ENCODE measurements around the gene BTRC.
A peak's percentile ranks its signal among the peaks of the same experiment; 100 is the strongest.

BTRC gene

DNA sequence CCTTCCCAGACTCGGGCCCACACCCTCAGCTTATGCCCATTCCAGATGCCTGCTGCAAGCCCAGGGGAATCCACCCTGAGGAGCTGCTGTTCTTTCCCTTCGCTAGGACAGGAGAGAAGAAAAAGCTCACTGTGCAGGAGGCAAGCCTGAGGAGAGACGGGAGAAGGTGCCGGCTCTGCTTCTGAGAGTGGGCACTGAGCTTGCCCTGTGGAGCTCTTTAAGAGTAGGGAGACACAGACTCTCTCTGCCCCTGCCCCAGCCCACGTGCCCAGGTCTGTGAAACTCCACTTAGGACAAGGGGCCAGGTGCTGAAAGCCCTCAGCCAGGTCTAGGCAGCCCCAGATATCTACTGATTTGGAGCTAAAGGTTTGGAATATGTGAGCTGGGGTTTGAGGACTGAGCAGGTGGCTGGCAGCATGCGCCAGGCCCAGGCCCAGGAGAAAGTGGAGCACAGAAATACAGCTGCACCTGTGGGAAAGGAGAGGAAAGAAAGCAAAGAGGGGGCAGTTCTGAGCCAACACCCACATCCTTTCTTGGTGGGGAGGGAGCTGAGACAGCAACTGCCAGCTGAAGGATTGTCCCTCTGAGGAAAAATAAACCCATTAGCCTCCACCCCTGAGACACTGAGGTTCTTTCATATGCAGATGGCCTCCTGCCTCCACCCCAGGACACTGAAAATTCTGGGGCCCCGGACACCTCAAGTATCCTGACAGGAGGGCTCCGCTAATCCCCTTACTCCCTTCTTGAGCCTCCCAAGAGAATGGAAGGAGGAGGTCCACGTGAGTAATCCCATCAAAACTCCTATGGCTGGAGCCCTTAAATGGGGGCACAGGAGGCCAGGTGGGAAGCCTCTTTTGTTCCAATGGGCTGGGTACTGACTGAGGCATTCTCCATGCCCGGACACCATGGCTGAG, 226.8 kb downstream of the BTRC start:
- Histone ChIP-seq H3K9ac (ENCODE audit: low read length) (no peak overlapping the region), H3K36me3 (ENCODE audit: control insufficient read depth in 1 of 2, insufficient read depth in 2 of 2, low read length in 2 of 2) (peaks cover 34 to 37% of the 10 kb centered on the region in 2 experiments), H2BK5ac (ENCODE audit: low read depth, low read length, poor library complexity) (no peak overlapping the region), H4K91ac (ENCODE audit: low read depth, low read length) (no peak overlapping the region), H4K12ac (ENCODE audit: low read depth, low read length) (no peak overlapping the region), H3K14ac (ENCODE audit: low read length) (no peak overlapping the region), H3K27ac (ENCODE audit: low read depth, low read length) (no peak overlapping the region), H3K79me1 (ENCODE audit: low read length) (no peaks in the 10 kb centered on the region), H3K23ac (ENCODE audit: low read length) (no peak overlapping the region), H3K4ac (ENCODE audit: low read depth, low read length) (no peak overlapping the region), H2BK12ac (ENCODE audit: low read length) (no peak overlapping the region), H3K79me2 (ENCODE audit: control insufficient read depth, insufficient read depth, low read length, poor library complexity) (no peaks in the 10 kb centered on the region), H3K4me2 (ENCODE audit: low read length) (no peak overlapping the region), H3K18ac (ENCODE audit: low read length) (no peak overlapping the region), H2BK120ac (ENCODE audit: insufficient read depth, low read length, poor library complexity) (no peak overlapping the region), H3K4me3 (ENCODE audit: low read depth, low read length) (no peak overlapping the region), H2AFZ (ENCODE audit: insufficient read depth, low read length, poor library complexity) (no peak overlapping the region), H3K4me1 (ENCODE audit: control insufficient read depth in 1 of 2, insufficient read depth in 2 of 2, low read length in 2 of 2) (no peaks in the 10 kb centered on the region), H3K27me3 (ENCODE audit: insufficient read depth, low read length) (no peaks in the 10 kb centered on the region), H2AK5ac (ENCODE audit: low read length) (no peak overlapping the region), H3K9me3 (ENCODE audit: insufficient read depth, low read depth, low read length) (no peaks in the 10 kb centered on the region), H4K8ac (ENCODE audit: low read depth, low read length) (no peak overlapping the region)
- no peak for DNase-seq
- no CpG with 5 or more reads among the region's 10 CpGs for WGBS (ENCODE audit: extremely low coverage, insufficient coverage, insufficient read length)

DNA sequence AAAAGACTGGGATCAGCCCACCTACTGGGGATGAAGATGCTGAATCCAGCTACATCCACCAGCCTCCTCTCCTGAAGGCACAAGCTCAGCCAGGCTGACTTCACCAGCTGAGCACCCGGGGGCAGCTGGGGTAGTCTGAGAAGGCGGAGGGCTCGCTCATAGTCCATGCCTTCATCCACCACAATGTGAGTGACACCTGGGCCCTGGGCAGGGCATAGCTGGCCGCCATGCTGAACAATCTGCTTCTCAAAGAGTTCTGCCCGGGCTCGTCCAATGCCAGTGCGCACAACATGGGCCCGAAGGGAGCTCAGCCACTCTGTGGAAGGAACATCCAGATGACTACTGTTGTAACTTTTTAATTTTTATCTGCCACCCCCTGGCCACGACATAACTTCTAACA, 231.9 kb downstream of the BTRC start:
- Histone ChIP-seq H2AFZ (ENCODE audit: insufficient read depth, low read length, poor library complexity) (no peak overlapping the region), H3K36me3 (ENCODE audit: control insufficient read depth in 1 of 2, insufficient read depth in 2 of 2, low read length in 2 of 2) (peaks cover 13 to 21% of the 10 kb centered on the region in 2 experiments), H2AK5ac (ENCODE audit: low read length) (no peak overlapping the region), H4K91ac (ENCODE audit: low read depth, low read length) (no peak overlapping the region), H3K14ac (ENCODE audit: low read length) (no peak overlapping the region), H2BK5ac (ENCODE audit: low read depth, low read length, poor library complexity) (no peak overlapping the region), H2BK12ac (ENCODE audit: low read length) (no peak overlapping the region), H3K9ac (ENCODE audit: low read length) (no peak overlapping the region), H3K4me2 (ENCODE audit: low read length) (no peak overlapping the region), H3K4me1 (ENCODE audit: control insufficient read depth in 1 of 2, insufficient read depth in 2 of 2, low read length in 2 of 2) (peaks cover 9 to 13% of the 10 kb centered on the region in 2 experiments), H3K23ac (ENCODE audit: low read length) (no peak overlapping the region), H3K4ac (ENCODE audit: low read depth, low read length) (no peak overlapping the region), H3K9me3 (ENCODE audit: insufficient read depth, low read depth, low read length) (no peaks in the 10 kb centered on the region), H4K8ac (ENCODE audit: low read depth, low read length) (no peak overlapping the region), H3K18ac (ENCODE audit: low read length) (no peak overlapping the region), H3K27me3 (ENCODE audit: insufficient read depth, low read length) (no peaks in the 10 kb centered on the region), H4K12ac (ENCODE audit: low read depth, low read length) (no peak overlapping the region), H3K79me2 (ENCODE audit: control insufficient read depth, insufficient read depth, low read length, poor library complexity) (peaks cover 3% of the 10 kb centered on the region), H3K27ac (ENCODE audit: low read depth, low read length) (no peak overlapping the region), H3K79me1 (ENCODE audit: low read length) (peaks cover 3% of the 10 kb centered on the region), H3K4me3 (ENCODE audit: low read depth, low read length) (no peak overlapping the region), H2BK120ac (ENCODE audit: insufficient read depth, low read length, poor library complexity) (no peak overlapping the region)
- no CpG with 5 or more reads among the region's 9 CpGs for WGBS (ENCODE audit: extremely low coverage, insufficient coverage, insufficient read length)
- no peak for DNase-seq

- DNase-seq: peak; percentile 94 to 97
- no peak within 1 kb of the TSS for H3K23ac ChIP-seq (ENCODE audit: low read length)
- H3K4me3 ChIP-seq (ENCODE audit: low read depth, low read length): peak within 1 kb of the TSS; percentile 97
- H3K79me1 ChIP-seq (ENCODE audit: low read length): peaks cover 3% of the 10 kb centered on the region
- H3K4ac ChIP-seq (ENCODE audit: low read depth, low read length): peak within 1 kb of the TSS; percentile 16
- peak within 1 kb of the TSS; percentile 96 for H3K4me2 ChIP-seq (ENCODE audit: low read length)
- no peaks in the 10 kb centered on the region for H3K9me3 ChIP-seq (ENCODE audit: insufficient read depth, low read depth, low read length)
- whole genome bisulfite sequencing (ENCODE audit: extremely low coverage, insufficient coverage, insufficient read length): no CpG with 5 or more reads among the region's 50 CpGs
- H3K14ac ChIP-seq (ENCODE audit: low read length): peak within 1 kb of the TSS; percentile 75
- peak within 1 kb of the TSS; percentile 3 for H2AK5ac ChIP-seq (ENCODE audit: low read length)
- no peak within 1 kb of the TSS for H3K27ac ChIP-seq (ENCODE audit: low read depth, low read length)
- peak within 1 kb of the TSS; percentile 87 for H3K9ac ChIP-seq (ENCODE audit: low read length)
- H4K91ac ChIP-seq (ENCODE audit: low read depth, low read length): peak within 1 kb of the TSS; percentile 70
- H2AFZ ChIP-seq (ENCODE audit: insufficient read depth, low read length, poor library complexity): peak within 1 kb of the TSS; percentile 86
- H4K8ac ChIP-seq (ENCODE audit: low read depth, low read length): peak within 1 kb of the TSS; percentile 93
- peaks cover 5 to 16% of the 10 kb centered on the region in 2 experiments for H3K36me3 ChIP-seq (ENCODE audit: control insufficient read depth in 1 of 2, insufficient read depth in 2 of 2, low read length in 2 of 2)
- peak within 1 kb of the TSS; percentile 11 for H2BK5ac ChIP-seq (ENCODE audit: low read depth, low read length, poor library complexity)
- H3K27me3 ChIP-seq (ENCODE audit: insufficient read depth, low read length): no peaks in the 10 kb centered on the region
- H2BK120ac ChIP-seq (ENCODE audit: insufficient read depth, low read length, poor library complexity): no peak within 1 kb of the TSS
- H2BK12ac ChIP-seq (ENCODE audit: low read length): no peak within 1 kb of the TSS
- peak within 1 kb of the TSS; percentile 44 for H3K18ac ChIP-seq (ENCODE audit: low read length)
- H3K79me2 ChIP-seq (ENCODE audit: control insufficient read depth, insufficient read depth, low read length, poor library complexity): peaks cover 3% of the 10 kb centered on the region
- peaks cover 9 to 13% of the 10 kb centered on the region in 2 experiments for H3K4me1 ChIP-seq (ENCODE audit: control insufficient read depth in 1 of 2, insufficient read depth in 2 of 2, low read length in 2 of 2)
- peak within 1 kb of the TSS; percentile 56 for H4K12ac ChIP-seq (ENCODE audit: low read depth, low read length)
Observed at GRCh38 chr10:101587725-101588653, 234.0 kb downstream of the BTRC start, which contains the start of the genes DPCD and POLL. Gene DPCD (plus strand): TSS chr10:101588321. CDS start chr10:101588337, 16 bp downstream. Gene POLL (minus strand): TSS chr10:101588257. CDS start chr10:101587360, 897 bp downstream.

DNA sequence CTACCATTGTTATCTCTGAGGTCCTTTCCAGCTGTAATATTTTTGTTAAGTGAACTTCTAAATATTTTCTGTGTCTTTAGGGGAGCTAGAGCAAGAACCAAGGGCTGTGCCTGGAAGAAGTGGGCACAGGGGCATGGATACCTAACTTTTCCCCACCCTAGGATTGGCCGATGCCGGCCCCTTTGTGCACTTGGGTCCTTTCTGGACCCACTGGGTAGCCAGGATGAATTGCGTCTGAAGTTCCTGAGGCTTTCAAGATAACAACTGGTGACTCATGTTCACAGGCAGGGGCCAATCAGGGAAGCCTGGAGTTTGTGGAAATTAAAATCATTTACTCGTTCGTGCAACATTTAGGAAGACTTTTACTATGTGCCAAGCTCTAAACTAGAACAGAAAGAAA, 234.9 kb downstream of the BTRC start:
- Histone ChIP-seq H3K79me2 (ENCODE audit: control insufficient read depth, insufficient read depth, low read length, poor library complexity) (peaks cover 3% of the 10 kb centered on the region), H3K4ac (ENCODE audit: low read depth, low read length) (no peak overlapping the region), H3K27ac (ENCODE audit: low read depth, low read length) (no peak overlapping the region), H4K91ac (ENCODE audit: low read depth, low read length) (no peak overlapping the region), H3K23ac (ENCODE audit: low read length) (no peak overlapping the region), H3K14ac (ENCODE audit: low read length) (no peak overlapping the region), H3K9me3 (ENCODE audit: insufficient read depth, low read depth, low read length) (no peaks in the 10 kb centered on the region), H3K79me1 (ENCODE audit: low read length) (peaks cover 3% of the 10 kb centered on the region), H3K36me3 (ENCODE audit: control insufficient read depth in 1 of 2, insufficient read depth in 2 of 2, low read length in 2 of 2) (peaks cover 4 to 11% of the 10 kb centered on the region in 2 experiments), H2AK5ac (ENCODE audit: low read length) (no peak overlapping the region), H3K4me3 (ENCODE audit: low read depth, low read length) (no peak overlapping the region), H3K9ac (ENCODE audit: low read length) (no peak overlapping the region), H3K4me2 (ENCODE audit: low read length) (peak overlapping the region; percentile 96), H2BK12ac (ENCODE audit: low read length) (no peak overlapping the region), H2AFZ (ENCODE audit: insufficient read depth, low read length, poor library complexity) (no peak overlapping the region), H4K8ac (ENCODE audit: low read depth, low read length) (no peak overlapping the region), H4K12ac (ENCODE audit: low read depth, low read length) (no peak overlapping the region), H3K4me1 (ENCODE audit: control insufficient read depth in 1 of 2, insufficient read depth in 2 of 2, low read length in 2 of 2) (peaks cover 9 to 13% of the 10 kb centered on the region in 2 experiments), H2BK5ac (ENCODE audit: low read depth, low read length, poor library complexity) (no peak overlapping the region), H3K27me3 (ENCODE audit: insufficient read depth, low read length) (no peaks in the 10 kb centered on the region), H2BK120ac (ENCODE audit: insufficient read depth, low read length, poor library complexity) (no peak overlapping the region), H3K18ac (ENCODE audit: low read length) (no peak overlapping the region)
- WGBS (ENCODE audit: extremely low coverage, insufficient coverage, insufficient read length): no CpG with 5 or more reads among the region's 5 CpGs
- DNase-seq: no peak

Measured in trophoblast cell (in vitro differentiated cells and primary cell).